Inferior parietal cortex (tissue), 1 donor: ENCODE measurements around the gene RAB33B.

Experiments
- DNase-seq: peaks from one replicate; pipeline ENCODE4 v3.0.0-alpha.2; 2016; ENCODE audit errors: extremely low spot score

Gene RAB33B

GRCh38 chr4:139506774-139507173 is 52.9 kb downstream of the RAB33B start:
- DNase-seq, result no peak

- DNase-seq, result no peak
These were observed 54.8 kb downstream of the RAB33B start for GRCh38 chr4:139508581-139509237.

- DNase-seq, result no peak
These were observed 55.9 kb downstream of the RAB33B start for GRCh38 chr4:139509727-139510410.

GRCh38 chr4:139511320-139511719 is 57.4 kb downstream of the RAB33B start:
- DNase-seq, result peak; percentile 50

- DNase-seq, result no peak
These were observed 60.6 kb downstream of the RAB33B start for GRCh38 chr4:139514382-139515059.

- no peak for DNase-seq
These were observed 61.6 kb downstream of the RAB33B start for GRCh38 chr4:139515531-139515958.

- peak; percentile 63 for DNase-seq
These were observed 68.0 kb downstream of the RAB33B start for GRCh38 chr4:139521754-139522401.

- no peak for DNase-seq
These were observed 68.5 kb downstream of the RAB33B start for GRCh38 chr4:139522457-139522856.

GRCh38 chr4:139523076-139523475 is 69.2 kb downstream of the RAB33B start:
- no peak for DNase-seq

GRCh38 chr4:139524062-139524631 is 70.2 kb downstream of the RAB33B start:
- no peak for DNase-seq

GRCh38 chr4:139525414-139525813 is 71.5 kb downstream of the RAB33B start:
- DNase-seq, result no peak
